Fibroblast of lung (primary cell): Measurements from ENCODE around the gene MAN2B2. TPM values are rescaled to one million over a fixed set of nuclear protein-coding genes. Genes with fewer than 3 reads are reported as not detected.

Source experiments
- DNase-seq, 2 donors: peaks; one replicate each; pipeline versions ENCODE4 v3.0.0 to v3.0.0-alpha.2; 2010; ENCODE audit warnings: low read depth in 2 of 2
- H2AFZ ChIP-seq: 2 replicates; pipeline ENCODE4 v1.5.1; 2012; ENCODE audit warnings: low read length, control low read depth, inconsistent platforms
- H3K27ac ChIP-seq: 2 replicates; pipeline ENCODE4 v1.5.1; 2011; ENCODE audit warnings: low read length, control low read depth; ENCODE audit not compliant: insufficient read depth
- H3K27me3 ChIP-seq: 2 replicates; pipeline ENCODE4 v1.5.1; 2011; ENCODE audit warnings: mild to moderate bottlenecking, low read length; ENCODE audit not compliant: control insufficient read depth, insufficient read depth
- H3K36me3 ChIP-seq: 2 replicates; pipeline ENCODE4 v1.5.1; 2011; ENCODE audit warnings: low read length; ENCODE audit not compliant: control insufficient read depth, insufficient read depth
- H3K4me1 ChIP-seq: 2 replicates; pipeline ENCODE4 v1.5.1; 2011; ENCODE audit warnings: low read length; ENCODE audit not compliant: control insufficient read depth, insufficient read depth; ENCODE audit errors: extremely low read depth
- H3K4me2 ChIP-seq: 2 replicates; pipeline ENCODE4 v1.5.1; 2011; ENCODE audit warnings: low read length, control low read depth; ENCODE audit not compliant: insufficient read depth; ENCODE audit errors: extremely low read depth
- H3K4me3 ChIP-seq, 4 experiments: fragments of 200-600 bp in 1 of 4; sonication (generic) in 1 of 4; replicated peaks in 1 of 4; 2 replicates each; pipeline ENCODE4 v1.5.1; 2011 to 2016; ENCODE audit warnings: low read length in 4 of 4, low read depth in 3 of 4, mild to moderate bottlenecking in 3 of 4, control low read depth in 2 of 4, inconsistent platforms in 1 of 4, mixed read lengths in 1 of 4; ENCODE audit not compliant: insufficient read depth in 1 of 4; ENCODE audit errors: control extremely low read depth in 1 of 4
- H3K79me2 ChIP-seq: 2 replicates; pipeline ENCODE4 v1.5.1; 2012; ENCODE audit warnings: mild to moderate bottlenecking, low read length, inconsistent platforms; ENCODE audit not compliant: control insufficient read depth, insufficient read depth
- H3K9ac ChIP-seq: 2 replicates; pipeline ENCODE4 v1.5.1; 2011; ENCODE audit warnings: mild to moderate bottlenecking, low read length, control low read depth; ENCODE audit not compliant: insufficient read depth
- H3K9me3 ChIP-seq: 2 replicates; pipeline ENCODE4 v1.5.1; 2012; ENCODE audit warnings: low read depth, low read length; ENCODE audit not compliant: control insufficient read depth, insufficient read depth
- H4K20me1 ChIP-seq: 2 replicates; pipeline ENCODE4 v1.5.1; 2011; ENCODE audit warnings: low read length; ENCODE audit not compliant: control insufficient read depth, insufficient read depth; ENCODE audit errors: extremely low read depth
- CTCF ChIP-seq, 2 donors: IDR thresholded peaks in 1 of 2; conservative IDR thresholded peaks in 1 of 2; 1 replicate in 1 of 2; 2 replicates in 1 of 2; pipeline ENCODE4 v1.5.1; 2011 to 2012; ENCODE audit warnings: low read length in 2 of 2, control low read depth in 1 of 2, inconsistent platforms in 1 of 2, low read depth in 1 of 2, mild to moderate bottlenecking in 1 of 2
- EZH2 ChIP-seq: IDR thresholded peaks from 2 replicates; pipeline ENCODE4 v1.5.1; 2012; ENCODE audit warnings: low read length, control low read depth, mild to moderate bottlenecking; ENCODE audit errors: missing control alignments
- polyA plus RNA-seq, 2 donors: library from polyadenylated mRNA; depleted of rRNA in 1 of 2; stranded (reverse) in 1 of 2; unstranded in 1 of 2; fragments of >200 nt; gene quantifications; 2 replicates each; pipeline ENCODE4 v1.2.1, GENCODE V29; 2011 to 2012; ENCODE audit warnings: missing spikeins in 1 of 2
- total RNA-seq: library from RNA; depleted of rRNA; stranded (reverse); fragments of >200 nt; gene quantifications from 2 replicates; pipeline ENCODE4 v1.2.1, GENCODE V29; 2014

Gene MAN2B2
- total and polyA plus RNA-seq, 2 donors (not counting 1 experiment from before 2014, with no cell fraction given): 19.0 to 27.2 TPM

GRCh38 chr4:6591313-6591712, 16.3 kb downstream of the MAN2B2 start:
- no peak for TF ChIP-seq EZH2
- no peak for TF ChIP-seq CTCF (conservative IDR thresholded peaks at IDR 0.05 in 1 of 2, IDR thresholded peaks at IDR 0.05 in 1 of 2; ENCODE audit: low read depth in 1 of 2, low read length in 2 of 2)
- no peaks in the 10 kb centered on the region for H3K79me2 ChIP-seq
- no peaks in the 10 kb centered on the region for H4K20me1 ChIP-seq
- H3K27me3 ChIP-seq: no peaks in the 10 kb centered on the region
- DNase-seq: no peak
- H3K36me3 ChIP-seq: peaks cover 7% of the 10 kb centered on the region
- no peak overlapping the region for H3K4me3 ChIP-seq
- H3K4me2 ChIP-seq: no peak overlapping the region
- no peaks in the 10 kb centered on the region for H3K4me1 ChIP-seq
- H3K27ac ChIP-seq: no peak overlapping the region
- no peak overlapping the region for H2AFZ ChIP-seq
- H3K9me3 ChIP-seq: no peaks in the 10 kb centered on the region
- H3K9ac ChIP-seq: no peak overlapping the region

DNA sequence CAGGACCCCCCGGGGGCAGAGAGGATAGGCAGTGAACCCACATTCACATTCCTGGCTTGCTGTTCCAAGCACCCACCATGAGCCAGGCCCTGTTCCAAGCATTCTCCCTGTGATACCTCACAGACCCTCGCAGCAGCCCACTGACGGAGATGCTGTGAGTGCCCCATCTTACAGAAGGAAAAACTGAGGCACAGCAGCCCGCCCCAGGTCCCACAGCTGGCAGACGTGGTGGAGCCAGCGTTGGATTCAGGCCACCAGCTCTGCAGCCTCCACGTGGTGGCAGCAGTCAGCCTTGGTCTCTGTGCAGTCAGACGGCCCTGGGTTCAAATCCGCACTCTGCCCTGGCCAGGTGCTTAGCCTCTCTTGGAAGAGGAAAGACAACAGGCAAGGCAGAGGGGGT, 16.8 kb downstream of the MAN2B2 start:
- no peak overlapping the region for H3K4me3 ChIP-seq
- no peak overlapping the region for H3K27ac ChIP-seq
- H2AFZ ChIP-seq: no peak overlapping the region
- no peaks in the 10 kb centered on the region for H4K20me1 ChIP-seq
- no peak overlapping the region for H3K9ac ChIP-seq
- H3K36me3 ChIP-seq: peaks cover 7% of the 10 kb centered on the region
- no peak for DNase-seq
- H3K4me2 ChIP-seq: no peak overlapping the region
- TF ChIP-seq EZH2 (no peak), CTCF (conservative IDR thresholded peaks at IDR 0.05 in 1 of 2, IDR thresholded peaks at IDR 0.05 in 1 of 2; ENCODE audit: low read depth in 1 of 2, low read length in 2 of 2) (no peak)
- no peaks in the 10 kb centered on the region for H3K4me1 ChIP-seq
- H3K27me3 ChIP-seq: no peaks in the 10 kb centered on the region
- H3K9me3 ChIP-seq: no peaks in the 10 kb centered on the region
- H3K79me2 ChIP-seq: no peaks in the 10 kb centered on the region

GRCh38 chr4:6592804-6593563, 18.0 kb downstream of the MAN2B2 start:
- no peaks in the 10 kb centered on the region for H3K4me1 ChIP-seq
- no peak overlapping the region for H3K4me3 ChIP-seq
- no peak overlapping the region for H3K27ac ChIP-seq
- no peak overlapping the region for H3K9ac ChIP-seq
- no peak overlapping the region for H2AFZ ChIP-seq
- no peaks in the 10 kb centered on the region for H3K79me2 ChIP-seq
- H3K9me3 ChIP-seq: no peaks in the 10 kb centered on the region
- H3K36me3 ChIP-seq: peaks cover 7% of the 10 kb centered on the region
- H3K27me3 ChIP-seq: no peaks in the 10 kb centered on the region
- H4K20me1 ChIP-seq: no peaks in the 10 kb centered on the region
- H3K4me2 ChIP-seq: no peak overlapping the region
- DNase-seq: no peak
- TF ChIP-seq CTCF (conservative IDR thresholded peaks at IDR 0.05 in 1 of 2, IDR thresholded peaks at IDR 0.05 in 1 of 2; ENCODE audit: low read depth in 1 of 2, low read length in 2 of 2) (no peak), EZH2 (no peak)
